Fibroblast of lung (primary cell): ENCODE data around the gene KCNE3. TPM values are rescaled to one million over a fixed set of nuclear protein-coding genes. Genes with fewer than 3 reads are reported as not detected.

Experiments
- DNase-seq, 2 donors: peaks; one replicate each; pipeline versions ENCODE4 v3.0.0 to v3.0.0-alpha.2; 2010; ENCODE audit warnings: low read depth in 2 of 2
- H2AFZ ChIP-seq: 2 replicates; pipeline ENCODE4 v1.5.1; 2012; ENCODE audit warnings: low read length, control low read depth, inconsistent platforms
- H3K27ac ChIP-seq: 2 replicates; pipeline ENCODE4 v1.5.1; 2011; ENCODE audit warnings: low read length, control low read depth; ENCODE audit not compliant: insufficient read depth
- H3K27me3 ChIP-seq: 2 replicates; pipeline ENCODE4 v1.5.1; 2011; ENCODE audit warnings: mild to moderate bottlenecking, low read length; ENCODE audit not compliant: control insufficient read depth, insufficient read depth
- H3K36me3 ChIP-seq: 2 replicates; pipeline ENCODE4 v1.5.1; 2011; ENCODE audit warnings: low read length; ENCODE audit not compliant: control insufficient read depth, insufficient read depth
- H3K4me1 ChIP-seq: 2 replicates; pipeline ENCODE4 v1.5.1; 2011; ENCODE audit warnings: low read length; ENCODE audit not compliant: control insufficient read depth, insufficient read depth; ENCODE audit errors: extremely low read depth
- H3K4me2 ChIP-seq: 2 replicates; pipeline ENCODE4 v1.5.1; 2011; ENCODE audit warnings: low read length, control low read depth; ENCODE audit not compliant: insufficient read depth; ENCODE audit errors: extremely low read depth
- H3K4me3 ChIP-seq, 4 experiments: fragments of 200-600 bp in 1 of 4; sonication (generic) in 1 of 4; replicated peaks in 1 of 4; 2 replicates each; pipeline ENCODE4 v1.5.1; 2011 to 2016; ENCODE audit warnings: low read length in 4 of 4, low read depth in 3 of 4, mild to moderate bottlenecking in 3 of 4, control low read depth in 2 of 4, inconsistent platforms in 1 of 4, mixed read lengths in 1 of 4; ENCODE audit not compliant: insufficient read depth in 1 of 4; ENCODE audit errors: control extremely low read depth in 1 of 4
- H3K79me2 ChIP-seq: 2 replicates; pipeline ENCODE4 v1.5.1; 2012; ENCODE audit warnings: mild to moderate bottlenecking, low read length, inconsistent platforms; ENCODE audit not compliant: control insufficient read depth, insufficient read depth
- H3K9ac ChIP-seq: 2 replicates; pipeline ENCODE4 v1.5.1; 2011; ENCODE audit warnings: mild to moderate bottlenecking, low read length, control low read depth; ENCODE audit not compliant: insufficient read depth
- H3K9me3 ChIP-seq: 2 replicates; pipeline ENCODE4 v1.5.1; 2012; ENCODE audit warnings: low read depth, low read length; ENCODE audit not compliant: control insufficient read depth, insufficient read depth
- H4K20me1 ChIP-seq: 2 replicates; pipeline ENCODE4 v1.5.1; 2011; ENCODE audit warnings: low read length; ENCODE audit not compliant: control insufficient read depth, insufficient read depth; ENCODE audit errors: extremely low read depth
- CTCF ChIP-seq, 2 donors: IDR thresholded peaks in 1 of 2; conservative IDR thresholded peaks in 1 of 2; 1 replicate in 1 of 2; 2 replicates in 1 of 2; pipeline ENCODE4 v1.5.1; 2011 to 2012; ENCODE audit warnings: low read length in 2 of 2, control low read depth in 1 of 2, inconsistent platforms in 1 of 2, low read depth in 1 of 2, mild to moderate bottlenecking in 1 of 2
- EZH2 ChIP-seq: IDR thresholded peaks from 2 replicates; pipeline ENCODE4 v1.5.1; 2012; ENCODE audit warnings: low read length, control low read depth, mild to moderate bottlenecking; ENCODE audit errors: missing control alignments
- polyA plus RNA-seq, 2 donors: library from polyadenylated mRNA; depleted of rRNA in 1 of 2; stranded (reverse) in 1 of 2; unstranded in 1 of 2; fragments of >200 nt; gene quantifications; 2 replicates each; pipeline ENCODE4 v1.2.1, GENCODE V29; 2011 to 2012; ENCODE audit warnings: missing spikeins in 1 of 2
- total RNA-seq: library from RNA; depleted of rRNA; stranded (reverse); fragments of >200 nt; gene quantifications from 2 replicates; pipeline ENCODE4 v1.2.1, GENCODE V29; 2014

The KCNE3 gene
- total and polyA plus RNA-seq, 2 donors (not counting 1 experiment from before 2014, with no cell fraction given) = 0.25 to 6.4 TPM

GRCh38 chr11:74493791-74494630 lies 26.7 kb upstream of the KCNE3 start:
- TF ChIP-seq EZH2 = no peak
- TF ChIP-seq CTCF (conservative IDR thresholded peaks at IDR 0.05 in 1 of 2, IDR thresholded peaks at IDR 0.05 in 1 of 2; ENCODE audit: low read depth in 1 of 2, low read length in 2 of 2) = no peak
- H3K9me3 ChIP-seq = no peaks in the 10 kb centered on the region
- peak overlapping the region; percentile 47 to 84 (median 74) for H3K4me3 ChIP-seq
- H3K36me3 ChIP-seq = no peaks in the 10 kb centered on the region
- H2AFZ ChIP-seq = peak overlapping the region; percentile 81
- H3K9ac ChIP-seq = peak overlapping the region; percentile 87
- H4K20me1 ChIP-seq = no peaks in the 10 kb centered on the region
- no peak overlapping the region for H3K27ac ChIP-seq
- H3K27me3 ChIP-seq = no peaks in the 10 kb centered on the region
- H3K79me2 ChIP-seq = no peaks in the 10 kb centered on the region
- peak overlapping the region; percentile 95 for H3K4me2 ChIP-seq
- H3K4me1 ChIP-seq = peaks cover 3% of the 10 kb centered on the region
- peak in 1 of 2 donors; percentile 4 for DNase-seq

- peaks cover 3% of the 10 kb centered on the region for H3K4me1 ChIP-seq
- TF ChIP-seq EZH2 = no peak
- no peak for TF ChIP-seq CTCF (conservative IDR thresholded peaks at IDR 0.05 in 1 of 2, IDR thresholded peaks at IDR 0.05 in 1 of 2; ENCODE audit: low read depth in 1 of 2, low read length in 2 of 2)
- DNase-seq = peak; percentile 96 to 98
- H3K27ac ChIP-seq = peak within 1 kb of the TSS; percentile 82
- H3K9ac ChIP-seq = peak within 1 kb of the TSS; percentile 87
- H3K79me2 ChIP-seq = no peaks in the 10 kb centered on the region
- H3K4me3 ChIP-seq = peak within 1 kb of the TSS; percentile 47 to 84 (median 74)
- no peaks in the 10 kb centered on the region for H3K9me3 ChIP-seq
- no peaks in the 10 kb centered on the region for H3K36me3 ChIP-seq
- no peaks in the 10 kb centered on the region for H4K20me1 ChIP-seq
- peak within 1 kb of the TSS; percentile 81 for H2AFZ ChIP-seq
- H3K4me2 ChIP-seq = peak within 1 kb of the TSS; percentile 95
- H3K27me3 ChIP-seq = no peaks in the 10 kb centered on the region
These were observed 25.8 kb upstream of the KCNE3 start, which contains the start of gene LIPT2 for GRCh38 chr11:74492974-74493790. TSS of gene LIPT2 (minus strand) at chr11:74493724. CDS start at chr11:74493703, 21 bp downstream.

GRCh38 chr11:74492084-74492483 lies 24.7 kb upstream of the KCNE3 start:
- H3K4me2 ChIP-seq = no peak overlapping the region
- H4K20me1 ChIP-seq = no peaks in the 10 kb centered on the region
- no peaks in the 10 kb centered on the region for H3K79me2 ChIP-seq
- no peak for DNase-seq
- no peak overlapping the region for H3K27ac ChIP-seq
- no peak for TF ChIP-seq CTCF (conservative IDR thresholded peaks at IDR 0.05 in 1 of 2, IDR thresholded peaks at IDR 0.05 in 1 of 2; ENCODE audit: low read depth in 1 of 2, low read length in 2 of 2)
- TF ChIP-seq EZH2 = no peak
- H3K9me3 ChIP-seq = no peaks in the 10 kb centered on the region
- no peaks in the 10 kb centered on the region for H3K27me3 ChIP-seq
- no peak overlapping the region for H3K9ac ChIP-seq
- no peak overlapping the region for H3K4me3 ChIP-seq
- H3K4me1 ChIP-seq = peaks cover 3% of the 10 kb centered on the region
- no peak overlapping the region for H2AFZ ChIP-seq
- no peaks in the 10 kb centered on the region for H3K36me3 ChIP-seq
